Measurements from ENCODE around the gene RAPGEF6.
"Not testable (repeated sequence)": the region's sequence is repeated elsewhere in the genome, so short reads cannot be mapped to it uniquely, and the experiment has no call there.

RAPGEF6 gene

DNA sequence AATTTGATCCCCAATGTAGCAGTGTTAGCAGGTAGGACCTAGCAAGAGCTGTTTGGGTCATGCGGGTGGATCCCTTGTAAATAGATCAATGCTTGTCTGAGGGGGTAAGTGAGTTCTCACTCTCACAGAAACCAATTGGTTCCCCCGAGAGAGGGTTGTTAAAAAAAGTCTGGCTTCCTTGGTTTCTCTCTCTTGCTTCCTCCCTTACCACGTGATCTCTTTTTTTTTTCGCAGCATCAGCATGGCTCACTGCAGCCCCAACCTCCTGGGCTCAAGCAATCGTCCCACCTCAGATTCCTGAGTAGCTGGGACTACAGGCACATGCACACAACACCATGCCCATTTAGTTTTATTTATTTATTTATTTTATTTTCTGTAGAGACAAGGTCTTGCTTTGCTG, 26.4 kb downstream of the RAPGEF6 start:
- no peak overlapping the region for H3K4me3 ChIP-seq (ENCODE audit: low read depth, low read length)

DNA sequence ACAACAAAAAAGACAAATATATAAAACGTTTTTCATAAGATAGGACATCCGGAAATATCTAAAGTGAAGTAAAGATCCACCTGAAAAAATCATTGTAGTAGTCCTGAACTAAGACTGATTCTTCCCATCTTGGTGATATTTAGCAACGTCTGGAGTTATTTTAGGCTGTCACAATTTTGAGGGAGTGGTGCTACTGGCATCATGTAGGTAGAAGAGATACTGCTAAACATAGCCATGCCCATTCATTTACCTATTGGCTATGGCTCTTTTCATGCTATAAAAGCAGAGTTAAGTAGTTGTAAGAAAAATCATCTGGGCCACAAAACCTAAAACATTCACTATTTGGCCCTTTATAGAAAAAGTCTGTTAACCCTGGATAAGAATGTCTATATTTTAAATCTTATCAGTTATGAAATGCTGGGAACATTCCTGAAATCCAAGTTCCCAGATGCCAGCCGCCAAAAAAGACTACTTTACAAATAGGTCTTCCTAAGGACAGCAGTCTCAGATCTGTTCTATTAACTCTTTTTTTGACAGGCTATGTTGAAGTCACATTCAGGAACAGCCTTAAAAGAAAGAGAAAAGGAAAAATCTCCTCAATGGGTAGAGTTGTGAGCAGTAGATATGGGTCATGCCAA, 27.0 kb downstream of the RAPGEF6 start:
- TF ChIP-seq CTCF (IDR thresholded peaks at IDR 0.05; ENCODE audit: low read depth, low read length): no peak
- no peak overlapping the region for H3K4me3 ChIP-seq (ENCODE audit: low read depth, low read length)

More for the DNA sequence above, 26.4 kb downstream of the RAPGEF6 start:
- TF ChIP-seq CTCF (IDR thresholded peaks at IDR 0.05; ENCODE audit: low read depth, low read length): no peak

DNA sequence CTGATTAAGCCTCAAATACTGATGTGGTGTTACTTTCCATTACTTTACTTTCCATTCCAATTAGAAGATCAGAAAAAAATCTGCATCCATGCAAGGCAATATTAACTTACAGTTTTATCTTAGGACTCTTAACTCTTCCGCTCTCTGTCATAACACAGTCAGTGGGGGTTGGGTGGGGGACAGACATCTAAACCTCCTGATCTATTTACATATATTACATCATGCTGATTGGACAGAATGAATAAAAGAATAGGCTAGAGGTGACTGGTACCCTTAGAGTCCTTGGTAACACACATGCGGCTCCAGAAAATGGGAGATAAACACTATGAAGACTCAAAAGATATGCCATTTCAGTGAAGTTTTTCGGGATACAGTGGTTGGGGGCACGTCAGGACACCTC, 27.6 kb downstream of the RAPGEF6 start:
- H3K4me3 ChIP-seq (ENCODE audit: low read depth, low read length): no peak overlapping the region
- TF ChIP-seq CTCF (IDR thresholded peaks at IDR 0.05; ENCODE audit: low read depth, low read length): no peak

GRCh38 chr5:131605086-131605485, 29.9 kb downstream of the RAPGEF6 start:
- TF ChIP-seq CTCF (IDR thresholded peaks at IDR 0.05; ENCODE audit: low read depth, low read length): no peak
- no peak overlapping the region for H3K4me3 ChIP-seq (ENCODE audit: low read depth, low read length)

DNA sequence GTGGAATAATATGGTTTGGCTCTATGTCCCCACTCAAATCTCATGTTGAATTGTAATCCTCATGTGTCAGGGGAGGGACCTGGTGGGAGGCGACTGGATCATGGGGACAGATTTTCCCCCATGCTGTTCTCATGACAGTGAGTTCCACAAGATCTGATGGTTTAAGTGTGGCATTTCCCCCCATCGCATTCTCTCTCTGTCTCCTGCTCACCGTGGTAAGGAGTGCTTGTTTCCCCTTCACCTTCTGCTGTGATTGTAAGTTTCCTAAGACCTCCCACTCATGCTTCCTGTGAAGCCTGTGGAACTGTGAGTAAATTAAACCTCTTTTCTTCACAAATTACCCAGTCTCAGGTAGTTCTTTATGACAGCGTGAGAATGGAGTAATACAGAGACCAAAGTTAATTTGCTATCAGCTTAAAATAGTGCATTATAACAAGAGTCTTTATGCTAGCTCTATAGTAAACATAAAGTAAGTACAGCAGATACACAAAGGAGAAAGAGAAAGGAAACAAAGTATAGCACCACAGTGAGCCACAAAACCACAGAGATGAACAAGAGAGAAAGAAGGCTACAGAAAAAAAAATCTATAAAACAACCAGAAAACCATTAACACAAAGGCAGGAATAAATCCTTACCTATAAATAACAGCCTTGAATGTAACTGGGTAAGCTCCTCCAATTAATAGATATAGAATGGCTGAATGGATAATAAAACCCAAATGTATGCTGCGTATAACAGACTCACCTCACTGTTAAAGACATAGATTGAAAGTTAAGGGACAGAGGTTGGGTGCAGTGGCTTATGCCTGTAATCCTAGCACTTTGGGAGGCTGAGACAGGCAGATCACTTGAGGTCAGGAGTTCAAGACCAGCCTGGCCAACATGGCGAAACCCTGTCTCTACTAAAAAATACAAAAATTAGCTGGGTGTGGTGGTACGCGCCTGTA, 39.7 kb downstream of the RAPGEF6 start:
- TF ChIP-seq CTCF (IDR thresholded peaks at IDR 0.05; ENCODE audit: low read depth, low read length): no peak
- no peak overlapping the region for H3K4me3 ChIP-seq (ENCODE audit: low read depth, low read length)

GRCh38 chr5:131593921-131594320, 41.1 kb downstream of the RAPGEF6 start:
- no peak overlapping the region for H3K4me3 ChIP-seq (ENCODE audit: low read depth, low read length)
- TF ChIP-seq CTCF (IDR thresholded peaks at IDR 0.05; ENCODE audit: low read depth, low read length): no peak

- not testable (repeated sequence) for H3K4me3 ChIP-seq (ENCODE audit: low read depth, low read length)
Measured at GRCh38 chr5:131593436-131593835, 41.6 kb downstream of the RAPGEF6 start.

Measured in WI38 (cell line).